Transverse colon (tissue), 4 donors: ENCODE measurements around the gene PEX14. TPM values are rescaled to one million over a fixed set of nuclear protein-coding genes. Genes with fewer than 3 reads are reported as not detected.

ENCODE experiments used
- DNase-seq: peaks from one replicate; pipeline ENCODE4 v3.0.0-alpha.2; 2019
- H3K27ac ChIP-seq, 4 donors: fragments of 200-600 bp; sonication (generic); 2 replicates each; pipeline ENCODE4 v1.5.1; 2016 to 2018; ENCODE audit warnings: inconsistent platforms in 4 of 4
- H3K27me3 ChIP-seq: fragments of 200-600 bp; sonication (generic); 2 replicates; pipeline ENCODE4 v1.5.1; 2017; ENCODE audit warnings: inconsistent platforms
- H3K36me3 ChIP-seq, 4 donors: fragments of 200-600 bp; sonication (generic); 2 replicates each; pipeline ENCODE4 v1.5.1; 2017 to 2019; ENCODE audit warnings: inconsistent platforms in 4 of 4
- H3K4me1 ChIP-seq, 4 donors: fragments of 200-600 bp; sonication (generic); 2 replicates each; pipeline ENCODE4 v1.5.1; 2017 to 2020; ENCODE audit warnings: inconsistent platforms in 4 of 4
- H3K4me3 ChIP-seq, 4 donors: fragments of 200-600 bp; sonication (generic); 1 replicate in 1 of 4; 2 replicates in 3 of 4; pipeline versions ENCODE4 v1.5.1 to v1.6.1; 2017 to 2019; ENCODE audit warnings: inconsistent platforms in 4 of 4
- H3K9me3 ChIP-seq, 2 donors: fragments of 200-600 bp; sonication (generic); 2 replicates each; pipeline ENCODE4 v1.5.1; 2017 to 2019; ENCODE audit warnings: inconsistent platforms in 2 of 2
- CTCF ChIP-seq, 5 experiments: fragments of 200-600 bp in 3 of 5; fragments of 450-650 bp in 2 of 5; sonication (generic) in 3 of 5; IDR thresholded peaks; 1 replicate in 2 of 5; 2 replicates in 3 of 5; pipeline ENCODE4 v1.5.1; 2016 to 2017; ENCODE audit warnings: antibody characterized with exemption in 5 of 5, inconsistent platforms in 3 of 5, mild to moderate bottlenecking in 2 of 5, moderate library complexity in 1 of 5
- EP300 ChIP-seq: sonication (generic); formaldehyde crosslinking; IDR thresholded peaks from one replicate; pipeline ENCODE4 v1.6.1; 2017; ENCODE audit warnings: antibody characterized with exemption, low read depth
- POLR2A ChIP-seq: fragments of 450-650 bp; IDR thresholded peaks from one replicate; pipeline ENCODE4 v1.6.1; 2016; ENCODE audit warnings: antibody characterized with exemption, mild to moderate bottlenecking, moderate library complexity
- POLR2AphosphoS5 ChIP-seq, 3 donors: sonication (generic); formaldehyde crosslinking; IDR thresholded peaks; one replicate each; pipeline ENCODE4 v1.6.1; 2016; ENCODE audit warnings: antibody characterized with exemption in 3 of 3
- WGBS, 2 donors: methylation state at CpG; one replicate each; pipeline ENCODE4 v1.1.5; 2018; ENCODE audit warnings: low coverage in 1 of 2; 5-methylcytosine and 5-hydroxymethylcytosine counted together
- in situ Hi-C, 4 donors: fragments of 200-750 bp; cut with MboI; loops; one replicate each; pipeline versions ENCODE4 v1.15.0 to v1.15.1; 2017; ENCODE audit warnings: low sequenced_read_pairs in 3 of 4, low pct_ligation_motif_present in 1 of 4, low pct_unique_long_range_greater_than_20kb in 1 of 4
- intact Hi-C: fragments of 100-400 bp; cut with DNase I; formaldehyde crosslinking; loops from one replicate; pipeline ENCODE4 v1.15.1; 2023; ENCODE audit warnings: low total_unique reads
- total RNA-seq, 4 donors: library from RNA; depleted of rRNA; stranded (reverse); fragments of >200 nt; gene quantifications; one replicate each; pipeline ENCODE4 v1.1.0, GENCODE V29; 2016

PEX14 gene
- total RNA-seq, 4 donors from 2014 or later = 2.4 to 16.5 (median 12.6) TPM

GRCh38 chr1:10591010-10591409, 116.3 kb downstream of the PEX14 start:
- in situ Hi-C loops (no loop called here), intact Hi-C loops (no loop called here)
- WGBS, 2 donors = 53 to 62% methylated on average over 4 of the region's 4 CpGs
- H3K36me3 ChIP-seq = no peaks in the 10 kb centered on the region
- H3K27me3 ChIP-seq = no peaks in the 10 kb centered on the region
- H3K4me3 ChIP-seq = no peak overlapping the region
- no peaks in the 10 kb centered on the region for H3K9me3 ChIP-seq
- H3K27ac ChIP-seq = no peak overlapping the region
- peaks cover 0 to 4% (median 0%) of the 10 kb centered on the region in 4 donors for H3K4me1 ChIP-seq
- TF ChIP-seq POLR2AphosphoS5 (IDR thresholded peaks at IDR 0.05) (no peak), CTCF (IDR thresholded peaks at IDR 0.05) (no peak), POLR2A (no peak), EP300 (no peak)
- no peak for DNase-seq

GRCh38 chr1:10592373-10592772, 117.6 kb downstream of the PEX14 start:
- DNase-seq = no peak
- intact Hi-C loops = no loop called here
- Histone ChIP-seq H3K4me1 (peaks cover 0 to 4% (median 0%) of the 10 kb centered on the region in 4 donors), H3K27ac (peak overlapping the region in 2 of 4 donors; percentile 1 to 35), H3K36me3 (no peaks in the 10 kb centered on the region), H3K9me3 (no peaks in the 10 kb centered on the region), H3K27me3 (no peaks in the 10 kb centered on the region), H3K4me3 (no peak overlapping the region)
- 59 to 63% methylated on average over 5 of the region's 5 CpGs for whole genome bisulfite sequencing, 2 donors
- TF ChIP-seq EP300 (no peak), POLR2AphosphoS5 (IDR thresholded peaks at IDR 0.05) (no peak), POLR2A (no peak), CTCF (IDR thresholded peaks at IDR 0.05) (no peak)
- in situ Hi-C loops = no loop called here

- no peaks in the 10 kb centered on the region for H3K27me3 ChIP-seq
- 90 to 96% methylated on average over 9 to 11 of the region's 11 CpGs for WGBS, 2 donors
- no peak overlapping the region for H3K27ac ChIP-seq
- H3K9me3 ChIP-seq = no peaks in the 10 kb centered on the region
- intact Hi-C loops = no loop called here
- DNase-seq = no peak
- TF ChIP-seq EP300 (no peak), CTCF (IDR thresholded peaks at IDR 0.05) (no peak), POLR2AphosphoS5 (IDR thresholded peaks at IDR 0.05) (no peak), POLR2A (no peak)
- in situ Hi-C loops = no loop called here
- no peaks in the 10 kb centered on the region for H3K36me3 ChIP-seq
- no peak overlapping the region for H3K4me3 ChIP-seq
- H3K4me1 ChIP-seq = peaks cover 0 to 4% (median 0%) of the 10 kb centered on the region in 4 donors
These were observed 119.0 kb downstream of the PEX14 start for GRCh38 chr1:10593750-10594149.

- in situ Hi-C loops (no loop called here), intact Hi-C loops (no loop called here)
- no peak for DNase-seq
- TF ChIP-seq CTCF (IDR thresholded peaks at IDR 0.05) = no peak
- no peak for TF ChIP-seq EP300
- no peak for TF ChIP-seq POLR2A
- no peak for TF ChIP-seq POLR2AphosphoS5 (IDR thresholded peaks at IDR 0.05)
- Histone ChIP-seq H3K27me3 (no peaks in the 10 kb centered on the region), H3K36me3 (no peaks in the 10 kb centered on the region), H3K4me3 (no peak overlapping the region), H3K4me1 (peaks cover 0 to 4% (median 0%) of the 10 kb centered on the region in 4 donors), H3K27ac (no peak overlapping the region), H3K9me3 (no peaks in the 10 kb centered on the region)
- WGBS, 2 donors = 89 to 100% methylated on average over 1 to 9 of the region's 9 CpGs
These were observed 120.0 kb downstream of the PEX14 start for GRCh38 chr1:10594595-10595223.
